22Rv1 (cell line): ENCODE measurements around the gene SLC44A4.

Experiments
- CTCF ChIP-seq: fragments of 450-650 bp; IDR thresholded peaks from 2 replicates; pipeline ENCODE4 v1.5.1; 2017; ENCODE audit warnings: mild to moderate bottlenecking
- ZFX ChIP-seq: fragments of 450-650 bp; IDR thresholded peaks from 2 replicates; pipeline ENCODE4 v1.6.1; 2017; ENCODE audit warnings: antibody characterized with exemption, borderline replicate concordance

- TF ChIP-seq CTCF (no peak), ZFX (no peak)
Observed at GRCh38 chr6:31861150-31861549, 17.6 kb downstream of the SLC44A4 start.
